DND-41 (cell line): ENCODE results near the gene CYSLTR1.

ENCODE experiments used
- CTCF ChIP-seq: IDR thresholded peaks from 2 replicates; pipeline ENCODE4 v1.5.1; 2012; ENCODE audit warnings: borderline replicate concordance, low read length, moderate library complexity, mild to moderate bottlenecking; ENCODE audit not compliant: poor library complexity, severe bottlenecking; ENCODE audit errors: extremely low read depth
- EZH2 ChIP-seq: IDR thresholded peaks from 3 replicates; pipeline ENCODE4 v1.6.1; 2012; ENCODE audit warnings: borderline replicate concordance, low read depth, mild to moderate bottlenecking, moderate library complexity, low read length, inconsistent platforms; ENCODE audit not compliant: severe bottlenecking

- TF ChIP-seq CTCF: no peak
- no peak for TF ChIP-seq EZH2
Measured at GRCh38 chrX:78322863-78323262, 4.5 kb downstream of the CYSLTR1 start.
